ENCODE results near the gene PDE11A. TPM values are rescaled to one million over a fixed set of nuclear protein-coding genes. Genes with fewer than 3 reads are reported as not detected.

PDE11A gene
- total RNA-seq, 1 donor = under 0.01 TPM

- Histone ChIP-seq H3K27me3 (ENCODE audit: insufficient read depth, low read length) (peaks cover 3% of the 10 kb centered on the region), H3K4me1 (ENCODE audit: insufficient read depth, low read length) (no peaks in the 10 kb centered on the region), H3K9me3 (ENCODE audit: low read depth, low read length) (no peaks in the 10 kb centered on the region), H3K4me3 (ENCODE audit: low read length) (no peak overlapping the region)
Observed at GRCh38 chr2:177682006-177682405, 390.6 kb downstream of the PDE11A start.

GRCh38 chr2:177680866-177681712, 391.5 kb downstream of the PDE11A start:
- peaks cover 10% of the 10 kb centered on the region for H3K27me3 ChIP-seq (ENCODE audit: insufficient read depth, low read length)
- no peak overlapping the region for H3K4me3 ChIP-seq (ENCODE audit: low read length)
- H3K4me1 ChIP-seq (ENCODE audit: insufficient read depth, low read length) = no peaks in the 10 kb centered on the region
- H3K9me3 ChIP-seq (ENCODE audit: low read depth, low read length) = no peaks in the 10 kb centered on the region

GRCh38 chr2:177679611-177680605, 392.7 kb downstream of the PDE11A start:
- no peaks in the 10 kb centered on the region for H3K4me1 ChIP-seq (ENCODE audit: insufficient read depth, low read length)
- H3K4me3 ChIP-seq (ENCODE audit: low read length) = no peak overlapping the region
- peaks cover 10% of the 10 kb centered on the region for H3K27me3 ChIP-seq (ENCODE audit: insufficient read depth, low read length)
- H3K9me3 ChIP-seq (ENCODE audit: low read depth, low read length) = no peaks in the 10 kb centered on the region

- Histone ChIP-seq H3K9me3 (ENCODE audit: low read depth, low read length) (no peaks in the 10 kb centered on the region), H3K27me3 (ENCODE audit: insufficient read depth, low read length) (peaks cover 10% of the 10 kb centered on the region), H3K4me3 (ENCODE audit: low read length) (no peak overlapping the region), H3K4me1 (ENCODE audit: insufficient read depth, low read length) (no peaks in the 10 kb centered on the region)
Observed at GRCh38 chr2:177678939-177679338, 393.6 kb downstream of the PDE11A start.

GRCh38 chr2:177676636-177677035, 395.9 kb downstream of the PDE11A start:
- no peak overlapping the region for H3K4me3 ChIP-seq (ENCODE audit: low read length)
- peaks cover 10% of the 10 kb centered on the region for H3K27me3 ChIP-seq (ENCODE audit: insufficient read depth, low read length)
- no peaks in the 10 kb centered on the region for H3K9me3 ChIP-seq (ENCODE audit: low read depth, low read length)
- H3K4me1 ChIP-seq (ENCODE audit: insufficient read depth, low read length) = no peaks in the 10 kb centered on the region

GRCh38 chr2:177675825-177676224, 396.8 kb downstream of the PDE11A start:
- Histone ChIP-seq H3K4me1 (ENCODE audit: insufficient read depth, low read length) (no peaks in the 10 kb centered on the region), H3K27me3 (ENCODE audit: insufficient read depth, low read length) (peaks cover 10% of the 10 kb centered on the region)

GRCh38 chr2:177675350-177675821, 397.2 kb downstream of the PDE11A start:
- Histone ChIP-seq H3K9me3 (ENCODE audit: low read depth, low read length) (no peaks in the 10 kb centered on the region), H3K4me3 (ENCODE audit: low read length) (no peak overlapping the region), H3K4me1 (ENCODE audit: insufficient read depth, low read length) (no peaks in the 10 kb centered on the region), H3K27me3 (ENCODE audit: insufficient read depth, low read length) (peaks cover 10% of the 10 kb centered on the region)

More at GRCh38 chr2:177675825-177676224, 396.8 kb downstream of the PDE11A start:
- Histone ChIP-seq H3K9me3 (ENCODE audit: low read depth, low read length) (no peaks in the 10 kb centered on the region), H3K4me3 (ENCODE audit: low read length) (no peak overlapping the region)

- Histone ChIP-seq H3K4me3 (ENCODE audit: low read length) (no peak overlapping the region), H3K27me3 (ENCODE audit: insufficient read depth, low read length) (peaks cover 10% of the 10 kb centered on the region), H3K9me3 (ENCODE audit: low read depth, low read length) (no peaks in the 10 kb centered on the region), H3K4me1 (ENCODE audit: insufficient read depth, low read length) (no peaks in the 10 kb centered on the region)
Observed at GRCh38 chr2:177673602-177674595, 398.7 kb downstream of the PDE11A start.

- H3K4me1 ChIP-seq (ENCODE audit: insufficient read depth, low read length) = no peaks in the 10 kb centered on the region
- H3K27me3 ChIP-seq (ENCODE audit: insufficient read depth, low read length) = peaks cover 3% of the 10 kb centered on the region
- no peaks in the 10 kb centered on the region for H3K9me3 ChIP-seq (ENCODE audit: low read depth, low read length)
- no peak overlapping the region for H3K4me3 ChIP-seq (ENCODE audit: low read length)
Observed at GRCh38 chr2:177671662-177672061, 400.9 kb downstream of the PDE11A start.

GRCh38 chr2:177670791-177671535, 401.6 kb downstream of the PDE11A start:
- Histone ChIP-seq H3K9me3 (ENCODE audit: low read depth, low read length) (no peaks in the 10 kb centered on the region), H3K4me1 (ENCODE audit: insufficient read depth, low read length) (no peaks in the 10 kb centered on the region), H3K4me3 (ENCODE audit: low read length) (no peak overlapping the region), H3K27me3 (ENCODE audit: insufficient read depth, low read length) (no peaks in the 10 kb centered on the region)

GRCh38 chr2:177669625-177670330, 402.8 kb downstream of the PDE11A start:
- no peaks in the 10 kb centered on the region for H3K4me1 ChIP-seq (ENCODE audit: insufficient read depth, low read length)
- H3K9me3 ChIP-seq (ENCODE audit: low read depth, low read length) = no peaks in the 10 kb centered on the region
- H3K27me3 ChIP-seq (ENCODE audit: insufficient read depth, low read length) = no peaks in the 10 kb centered on the region
- no peak overlapping the region for H3K4me3 ChIP-seq (ENCODE audit: low read length)

- Histone ChIP-seq H3K4me3 (ENCODE audit: low read length) (no peak overlapping the region), H3K4me1 (ENCODE audit: insufficient read depth, low read length) (no peaks in the 10 kb centered on the region), H3K27me3 (ENCODE audit: insufficient read depth, low read length) (no peaks in the 10 kb centered on the region), H3K9me3 (ENCODE audit: low read depth, low read length) (no peaks in the 10 kb centered on the region)
Observed at GRCh38 chr2:177669201-177669600, 403.4 kb downstream of the PDE11A start.

GRCh38 chr2:177668617-177669016, 404.0 kb downstream of the PDE11A start:
- H3K4me1 ChIP-seq (ENCODE audit: insufficient read depth, low read length) = no peaks in the 10 kb centered on the region
- H3K9me3 ChIP-seq (ENCODE audit: low read depth, low read length) = no peaks in the 10 kb centered on the region
- H3K27me3 ChIP-seq (ENCODE audit: insufficient read depth, low read length) = no peaks in the 10 kb centered on the region
- H3K4me3 ChIP-seq (ENCODE audit: low read length) = no peak overlapping the region
